CD4-positive, alpha-beta T cell treated with Interleukin-15 for 1 hour (primary cell): ENCODE results near the gene SMARCA1.
A peak's percentile ranks its signal among the peaks of the same experiment; 100 is the strongest.
"Not testable (repeated sequence)": the region's sequence is repeated elsewhere in the genome, so short reads cannot be mapped to it uniquely, and the experiment has no call there.

ENCODE experiments used
- DNase-seq: peaks from one replicate; pipeline ENCODE4 v3.0.0-alpha.2; 2020

Gene SMARCA1

GRCh38 chrX:129523079-129523911 lies at the start of gene SMARCA1:
SMARCA1 (minus strand) TSS chrX:129523490; CDS start chrX:129523370, 120 bp downstream.
- peak; percentile 16 for DNase-seq

- DNase-seq = no peak
Observed at GRCh38 chrX:129572422-129572821, 49.1 kb upstream of the SMARCA1 start.

- no peak for DNase-seq
Observed at GRCh38 chrX:129568349-129568748, 45.1 kb upstream of the SMARCA1 start.

- DNase-seq = no peak
Observed at GRCh38 chrX:129566073-129566472, 42.8 kb upstream of the SMARCA1 start.

- no peak for DNase-seq
Observed at GRCh38 chrX:129565046-129565650, 41.9 kb upstream of the SMARCA1 start.

- DNase-seq = not testable (repeated sequence)
Observed at GRCh38 chrX:129564345-129564744, 41.1 kb upstream of the SMARCA1 start.

GRCh38 chrX:129561453-129561852 lies 38.2 kb upstream of the SMARCA1 start:
- no peak for DNase-seq

- no peak for DNase-seq
Observed at GRCh38 chrX:129559783-129560182, 36.5 kb upstream of the SMARCA1 start.

- DNase-seq = no peak
Observed at GRCh38 chrX:129557844-129558480, 34.7 kb upstream of the SMARCA1 start.

GRCh38 chrX:129556806-129557315 lies 33.6 kb upstream of the SMARCA1 start:
- DNase-seq = no peak

- not testable (repeated sequence) for DNase-seq
Observed at GRCh38 chrX:129554816-129555215, 31.5 kb upstream of the SMARCA1 start.

- DNase-seq = no peak
Observed at GRCh38 chrX:129553619-129554288, 30.5 kb upstream of the SMARCA1 start.

- DNase-seq = no peak
Observed at GRCh38 chrX:129549124-129549523, 25.8 kb upstream of the SMARCA1 start.

- no peak for DNase-seq
Observed at GRCh38 chrX:129545408-129545807, 22.1 kb upstream of the SMARCA1 start.

GRCh38 chrX:129544780-129545179 lies 21.5 kb upstream of the SMARCA1 start:
- no peak for DNase-seq

GRCh38 chrX:129540722-129541184 lies 17.5 kb upstream of the SMARCA1 start:
- DNase-seq = no peak

GRCh38 chrX:129540068-129540653 lies 16.9 kb upstream of the SMARCA1 start, which contains the start of gene OCRL:
OCRL (plus strand) TSS chrX:129540259; CDS start chrX:129540440, 181 bp downstream.
- DNase-seq = peak; percentile 47

GRCh38 chrX:129534816-129535578 lies 11.7 kb upstream of the SMARCA1 start:
- DNase-seq = no peak

GRCh38 chrX:129531132-129531531 lies 7.8 kb upstream of the SMARCA1 start:
- DNase-seq = no peak

GRCh38 chrX:129530410-129530809 lies 7.1 kb upstream of the SMARCA1 start:
- DNase-seq = no peak

GRCh38 chrX:129529685-129530281 lies 6.5 kb upstream of the SMARCA1 start:
- DNase-seq = no peak
